Ovary (tissue), 9 donors: ENCODE results near the gene MRPL47. TPM values are rescaled to one million over a fixed set of nuclear protein-coding genes. Genes with fewer than 3 reads are reported as not detected.

Experiments used
- DNase-seq, 5 donors: peaks; one replicate each; pipeline ENCODE4 v3.0.0-alpha.2; 2019 to 2020
- H3K27ac ChIP-seq, 2 donors: fragments of 200-600 bp; one replicate each; pipeline versions ENCODE4 v1.5.1 to v1.8.0; 2019 to 2022
- H3K27me3 ChIP-seq: fragments of 200-600 bp; one replicate; pipeline ENCODE4 v1.8.0; 2022
- H3K36me3 ChIP-seq: fragments of 200-600 bp; sonication (generic); one replicate; pipeline ENCODE4 v1.5.1; 2019
- H3K4me1 ChIP-seq: one replicate; pipeline ENCODE4 v1.8.1; 2013; ENCODE audit warnings: mild to moderate bottlenecking, moderate library complexity; ENCODE audit not compliant: insufficient read depth
- H3K4me3 ChIP-seq: fragments of 200-600 bp; sonication (generic); one replicate; pipeline ENCODE4 v1.5.1; 2017
- H3K9me3 ChIP-seq, 2 donors: fragments of 200-600 bp in 1 of 2; sonication (generic) in 1 of 2; one replicate each; pipeline versions ENCODE4 v1.5.1 to v1.8.1; 2013 to 2019; ENCODE audit warnings: mild to moderate bottlenecking in 1 of 2, moderate library complexity in 1 of 2
- CTCF ChIP-seq, 3 donors: fragments of 450-650 bp in 2 of 3; fragments of 200-600 bp in 1 of 3; IDR thresholded peaks; one replicate each; pipeline versions ENCODE4 v1.5.1 to v1.8.0; 2016 to 2022; ENCODE audit warnings: antibody characterized with exemption in 3 of 3, mild to moderate bottlenecking in 1 of 3
- EP300 ChIP-seq: sonication (generic); formaldehyde crosslinking; IDR thresholded peaks from one replicate; pipeline ENCODE4 v1.6.1; 2017; ENCODE audit warnings: antibody characterized with exemption
- POLR2A ChIP-seq: fragments of 450-650 bp; IDR thresholded peaks from one replicate; pipeline ENCODE4 v1.6.1; 2017; ENCODE audit warnings: antibody characterized with exemption, mild to moderate bottlenecking, moderate library complexity
- WGBS, 3 donors: extraction: QIAGEN DNeasy Blood & Tissue Kit in 1 of 3; methylation state at CpG; one replicate each; pipeline versions ENCODE4 v1.1.5 to v1.1.7; 2013 to 2017; 5-methylcytosine and 5-hydroxymethylcytosine counted together
- intact Hi-C, 4 donors: fragments of 100-400 bp; cut with DNase I; formaldehyde crosslinking; loops; one replicate each; pipeline versions ENCODE4 v1.11.0 to v1.15.1; 2022 to 2023
- polyA plus RNA-seq, 2 donors: library from polyadenylated mRNA; stranded (reverse); fragments of 200-250 nt in 1 of 2; fragments of 350-450 nt in 1 of 2; fragmentation: Illumina TruSeq in 1 of 2; extraction: RNeasy Lipid Tissue Mini Kit (QIAGEN cat#74804) in 1 of 2; gene quantifications; one replicate each; pipeline ENCODE4 v1.2.3, GENCODE V29; 2013 to 2014
- small RNA-seq: library from RNA; depleted of rRNA; stranded (forward); fragments of <200 nt; gene quantifications from one replicate; pipeline ENCODE3, GENCODE V24; 2016
- total RNA-seq, 7 donors: library from RNA; depleted of rRNA in 2 of 7; stranded (reverse); fragments of >200 nt in 2 of 7; fragmentation: NEBNext Ultra II Directional in 3 of 7; extraction: Animal tissue kit (Norgen Biotek cat#: 25700) in 3 of 7; gene quantifications; one replicate each; pipeline versions ENCODE4 v1.1.0 to v1.2.4, GENCODE V29; 2016 to 2023
- donor health status: DM: no; HTN: no; CAD: no; lungs with moderate emphysema.
- donor health status: DM: no; HTN: no; CAD: no.
- donor health status: Bipolar disorder and iron deficiency.
- donor health status: DM: yes; HTN: yes; CAD: no.
- donor health status: DM: no; HTN: no; CAD: no.
- donor health status: DM: yes; HTN: yes; CAD: no.

The MRPL47 gene
- total and polyA plus RNA-seq, 9 donors: 13.1 to 30.6 (median 21.8) TPM

GRCh38 chr3:179541094-179541493, 63.3 kb downstream of the MRPL47 start:
- Histone ChIP-seq H3K4me3 (no peak overlapping the region), H3K27me3 (no peaks in the 10 kb centered on the region), H3K36me3 (no peaks in the 10 kb centered on the region), H3K9me3 (no peaks in the 10 kb centered on the region), H3K27ac (no peak overlapping the region), H3K4me1 (no peaks in the 10 kb centered on the region)
- intact Hi-C loops: loop anchor here in 1 of 4 donors (10.0 kb wide), 1 partner anchor 116 kb away; no protein-coding TSS in a partner anchor
- 84 to 88% (median 85%) methylated on average over 2 of the region's 2 CpGs for WGBS, 3 donors
- DNase-seq: no peak
- no peak for TF ChIP-seq CTCF (IDR thresholded peaks at IDR 0.05)
- no peak for TF ChIP-seq EP300
- no peak for TF ChIP-seq POLR2A

Small RNAs within 50 kb of the gene (small RNA-seq; reads per million reads assigned to genes)
- gene AC090425.1 (not detected), gene RF01210 (not detected)

Other genes with a start within 250 kb of the MRPL47 start
- 10 to 100 TPM in 4 of 7 donors, 1 to 10 TPM in 3; 6.2 to 19.1 (median 11.6) TPM for gene GNB4, start 153.2 kb downstream of the MRPL47 start, total RNA-seq
- 10 to 100 TPM in 1 of 2 donors, 1 to 10 TPM in 1; 4.5 to 17.3 TPM for gene GNB4, start 153.2 kb downstream of the MRPL47 start, polyA plus RNA-seq
- gene ACTL6A, start 41.7 kb downstream of the MRPL47 start, total RNA-seq: 10 to 100 TPM; 34.6 to 53.0 (median 42.1) TPM
- 10 to 100 TPM; 35.7 to 47.1 TPM for gene ACTL6A, start 41.7 kb downstream of the MRPL47 start, polyA plus RNA-seq
- gene NDUFB5, start 156 bp upstream of the MRPL47 start, total RNA-seq: 100 to 1,000 TPM in 1 of 7 donors, 10 to 100 TPM in 6; 66.6 to 102 (median 71.8) TPM
- gene NDUFB5, start 156 bp upstream of the MRPL47 start, polyA plus RNA-seq: 100 to 1,000 TPM in 1 of 2 donors, 10 to 100 TPM in 1; 66.7 to 185 TPM
- 10 to 100 TPM; 13.1 to 26.3 (median 19.9) TPM for gene USP13, start 48.4 kb upstream of the MRPL47 start, total RNA-seq
- gene USP13, start 48.4 kb upstream of the MRPL47 start, polyA plus RNA-seq: 10 to 100 TPM in 1 of 2 donors, 1 to 10 TPM in 1; 7.0 to 17.5 TPM